GM13977 (cell line): ENCODE data around the gene SGPP2.
"Not testable (repeated sequence)": the region's sequence is repeated elsewhere in the genome, so short reads cannot be mapped to it uniquely, and the experiment has no call there.

Experiments
- DNase-seq: peaks from one replicate; pipeline ENCODE4 v3.0.0; 2012; ENCODE audit warnings: low spot score
- CTCF ChIP-seq: IDR thresholded peaks from 2 replicates; pipeline ENCODE4 v1.5.1; 2012; ENCODE audit warnings: mild to moderate bottlenecking, control low read depth; ENCODE audit not compliant: insufficient read depth; ENCODE audit errors: extremely low read depth, missing control alignments
- in situ Hi-C: fragments of 300-500 bp; cut with MboI; formaldehyde crosslinking; loops from one replicate; pipeline ENCODE4 v1.12.0; 2022; ENCODE audit warnings: low sequenced_read_pairs, low pct_unique_long_range_greater_than_20kb, mixed read lengths, inconsistent platforms; ENCODE audit not compliant: unreplicated experiment

The SGPP2 gene

GRCh38 chr2:222393733-222394267, 30.5 kb upstream of the SGPP2 start:
- in situ Hi-C loops = no loop called here
- no peak for TF ChIP-seq CTCF

GRCh38 chr2:222398446-222398885, 25.9 kb upstream of the SGPP2 start:
- DNase-seq = no peak
- in situ Hi-C loops = no loop called here
- no peak for TF ChIP-seq CTCF

More at GRCh38 chr2:222393733-222394267, 30.5 kb upstream of the SGPP2 start:
- DNase-seq = no peak

- TF ChIP-seq CTCF = no peak
- no peak for DNase-seq
- in situ Hi-C loops = no loop called here
These were observed 25.1 kb upstream of the SGPP2 start for GRCh38 chr2:222399038-222399783.

GRCh38 chr2:222404151-222404905, 20.0 kb upstream of the SGPP2 start:
- no peak for DNase-seq
- TF ChIP-seq CTCF = no peak
- in situ Hi-C loops = no loop called here

GRCh38 chr2:222408684-222409083, 15.7 kb upstream of the SGPP2 start:
- TF ChIP-seq CTCF = no peak
- DNase-seq = no peak
- in situ Hi-C loops = no loop called here

- in situ Hi-C loops = no loop called here
- DNase-seq = no peak
- TF ChIP-seq CTCF = no peak
These were observed 13.8 kb upstream of the SGPP2 start for GRCh38 chr2:222410534-222410933.

GRCh38 chr2:222412334-222412733, 12.0 kb upstream of the SGPP2 start:
- in situ Hi-C loops, DNase-seq: not testable (repeated sequence)
